Lower leg skin (tissue), 3 donors: ENCODE results near the gene SECTM1.

Source experiments
- CTCF ChIP-seq, 3 donors: fragments of 450-650 bp; IDR thresholded peaks; one replicate each; pipeline ENCODE4 v1.5.1; 2016; ENCODE audit warnings: antibody characterized with exemption in 3 of 3, mild to moderate bottlenecking in 3 of 3, moderate library complexity in 2 of 3
- POLR2A ChIP-seq, 2 donors: fragments of 450-650 bp; IDR thresholded peaks; one replicate each; pipeline ENCODE4 v1.6.1; 2016 to 2017; ENCODE audit warnings: antibody characterized with exemption in 2 of 2, mild to moderate bottlenecking in 1 of 2, moderate library complexity in 1 of 2

- no peak for TF ChIP-seq POLR2A (IDR thresholded peaks at IDR 0.05)
- no peak for TF ChIP-seq CTCF (IDR thresholded peaks at IDR 0.05)
These were observed 21.6 kb downstream of the SECTM1 start for GRCh38 chr17:82311971-82312370.
